ENCODE measurements around the gene RPRD2. TPM values are rescaled to one million over a fixed set of nuclear protein-coding genes. Genes with fewer than 3 reads are reported as not detected.
"Not testable (repeated sequence)": the region's sequence is repeated elsewhere in the genome, so short reads cannot be mapped to it uniquely, and the experiment has no call there.

The RPRD2 gene
- total RNA-seq, 1 donor from 2014 or later, result 33.2 TPM

DNA sequence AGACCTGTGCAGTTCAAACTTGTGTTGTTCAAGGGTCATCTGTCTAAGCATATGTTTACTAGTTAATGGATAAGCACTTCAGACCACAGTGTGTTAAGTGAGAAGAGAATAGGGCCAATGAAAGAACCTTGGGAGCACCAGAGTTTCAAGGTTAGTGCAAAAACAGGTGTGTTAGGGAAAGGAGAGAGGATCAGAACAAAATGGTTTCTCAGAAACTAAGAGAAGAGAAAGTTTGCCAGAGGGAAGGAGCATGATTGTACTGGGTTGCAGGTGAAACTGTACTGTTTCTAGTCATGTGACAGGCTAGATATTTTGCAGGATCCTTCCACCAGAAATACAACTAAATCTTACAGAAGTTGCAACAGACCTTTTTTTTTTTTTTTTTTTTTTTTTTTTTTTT, 23.3 kb downstream of the RPRD2 start:
- intact Hi-C loops (cut with micrococcal nuclease), result no loop called here

DNA sequence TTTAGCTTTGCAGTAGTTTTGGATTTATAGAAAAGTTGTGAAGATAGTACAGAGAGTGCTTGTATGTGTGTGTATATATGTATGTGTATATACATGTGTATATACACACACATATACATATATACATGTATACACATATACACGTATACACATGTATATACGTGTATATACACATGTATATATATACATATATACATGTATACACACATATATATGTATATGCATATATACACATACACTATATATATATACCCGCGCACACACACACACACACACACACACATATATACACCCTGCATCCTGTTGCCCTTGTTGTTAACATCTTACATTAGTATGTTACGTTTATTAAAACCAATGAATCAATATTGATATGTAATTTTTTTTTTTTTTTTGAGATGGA, 24.3 kb downstream of the RPRD2 start:
- intact Hi-C loops (cut with micrococcal nuclease), result no loop called here

DNA sequence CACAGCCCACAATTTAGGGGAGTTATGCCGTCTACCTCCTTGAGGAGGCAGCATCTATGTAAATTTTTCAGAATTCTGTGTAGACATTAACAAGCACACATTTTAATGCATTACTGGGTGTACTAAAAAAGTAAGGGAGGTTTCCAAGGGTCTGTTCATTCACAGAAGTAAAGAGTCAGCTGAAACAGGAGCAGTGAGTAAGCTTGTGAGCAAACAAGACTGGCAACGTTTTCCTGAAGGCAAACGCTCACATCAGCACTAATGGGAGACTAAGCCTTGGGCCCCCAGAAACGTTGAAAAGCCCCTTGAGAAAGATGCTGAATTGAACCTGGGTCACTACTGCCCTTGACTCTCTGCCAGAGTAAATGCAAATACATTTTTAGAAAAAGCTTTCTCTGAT, 25.7 kb downstream of the RPRD2 start:
- intact Hi-C loops (cut with micrococcal nuclease), result no loop called here

DNA sequence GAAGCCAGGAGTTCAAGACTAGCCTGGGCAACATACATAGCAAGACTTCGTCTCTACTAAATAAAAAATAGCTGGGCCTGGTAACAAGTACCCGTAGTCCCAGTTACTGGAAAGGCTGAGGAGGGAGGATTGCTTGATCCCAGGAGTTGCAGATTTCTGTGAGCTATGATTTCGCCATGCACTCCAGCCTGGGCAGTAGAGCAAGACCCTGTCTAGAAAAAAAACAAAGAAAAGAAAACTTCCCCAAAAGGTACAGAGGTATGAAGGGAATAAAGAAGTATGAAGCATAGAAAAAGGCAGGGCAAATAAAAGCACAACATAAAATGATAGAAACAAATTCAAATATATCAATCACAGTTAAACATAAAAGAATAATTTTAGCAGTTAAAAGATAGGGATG, 28.7 kb downstream of the RPRD2 start:
- intact Hi-C loops (cut with micrococcal nuclease), result no loop called here

DNA sequence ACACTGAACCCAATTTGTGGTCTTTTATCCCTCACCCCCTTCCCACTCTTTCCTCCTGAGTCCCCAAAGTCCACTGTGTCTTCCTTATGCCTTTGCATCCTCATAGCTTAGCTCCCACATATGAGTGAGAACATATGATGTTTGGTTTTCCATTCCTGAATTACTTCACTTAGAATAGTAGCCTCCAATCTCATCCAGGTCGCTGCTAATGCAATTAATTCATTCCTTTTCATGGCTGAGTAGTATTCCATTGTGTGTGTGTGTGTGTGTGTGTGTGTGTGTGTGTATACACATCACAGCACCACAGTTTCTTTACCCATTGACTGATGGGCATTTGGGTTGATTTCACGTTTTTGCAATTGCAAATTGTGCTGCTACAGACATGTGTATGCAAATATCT, 31.2 kb downstream of the RPRD2 start:
- intact Hi-C loops (cut with micrococcal nuclease), result not testable (repeated sequence)

DNA sequence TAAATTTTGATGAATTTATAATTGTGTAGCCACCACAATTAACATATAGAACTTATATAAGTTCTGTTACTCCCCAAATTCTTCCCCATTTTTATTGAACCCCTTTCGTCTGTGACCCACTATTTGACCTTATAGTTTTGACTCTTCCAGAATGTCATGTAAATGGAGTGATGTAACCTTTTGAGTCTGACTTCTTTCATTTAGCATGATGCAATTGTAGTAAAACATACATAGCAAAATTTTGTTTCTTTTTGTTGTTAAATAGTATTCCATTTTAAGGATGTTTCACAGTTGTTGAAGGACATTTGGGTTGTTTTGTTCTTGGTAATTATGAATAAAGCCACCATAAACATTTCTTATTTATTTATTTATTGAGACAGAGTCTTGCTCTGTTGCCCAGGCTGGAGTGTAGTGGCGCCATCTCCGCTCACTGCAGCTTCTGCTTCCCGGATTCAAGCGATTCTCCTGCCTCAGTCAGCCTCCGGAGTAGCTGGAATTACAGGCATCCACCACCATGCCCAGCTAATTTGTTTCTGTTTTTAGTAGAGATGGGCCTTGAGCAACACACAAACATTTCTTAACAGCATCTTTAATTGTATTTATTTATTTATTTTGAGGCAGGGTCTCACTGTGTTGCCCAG, 33.6 kb downstream of the RPRD2 start:
- intact Hi-C loops (cut with micrococcal nuclease), result no loop called here

DNA sequence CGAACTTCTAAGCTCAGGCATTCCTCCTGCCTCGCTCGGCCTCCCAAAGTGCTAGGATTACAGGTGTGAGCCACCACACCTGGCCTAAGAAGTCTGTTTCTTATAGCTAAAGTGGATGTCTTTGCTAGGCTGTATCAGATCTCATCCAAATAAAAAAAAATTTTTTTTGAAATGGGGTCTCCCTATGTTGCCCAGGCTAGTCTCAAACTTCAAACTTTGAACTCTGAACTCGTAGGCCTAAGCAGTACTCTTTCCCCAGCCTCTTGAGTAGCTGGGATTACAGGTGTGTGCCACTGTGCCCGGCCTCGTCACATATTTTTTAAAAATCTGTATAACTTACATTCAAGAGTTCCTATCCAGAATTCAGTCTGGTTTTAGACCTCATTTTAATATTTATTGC, 40.5 kb downstream of the RPRD2 start:
- intact Hi-C loops (cut with micrococcal nuclease), result no loop called here

DNA sequence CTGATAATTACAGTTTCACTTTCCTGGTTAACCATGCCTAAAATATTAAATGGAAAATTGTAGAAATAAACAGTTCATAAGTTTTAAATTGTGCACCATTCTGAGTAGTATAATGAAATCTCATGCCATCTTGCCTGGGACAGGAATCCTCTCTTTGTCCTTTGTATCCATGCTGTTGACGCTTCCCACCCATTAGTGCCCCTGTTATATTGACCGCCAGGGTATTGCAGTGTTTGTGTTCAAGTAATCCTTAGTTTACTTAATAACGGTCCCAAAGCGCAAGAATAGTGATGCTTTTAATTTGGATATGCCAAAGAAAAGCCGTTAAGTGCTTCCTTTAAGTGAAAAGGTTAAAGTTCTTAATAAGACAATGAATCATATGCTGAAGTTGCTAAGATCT, 41.7 kb downstream of the RPRD2 start:
- intact Hi-C loops (cut with micrococcal nuclease), result no loop called here

DNA sequence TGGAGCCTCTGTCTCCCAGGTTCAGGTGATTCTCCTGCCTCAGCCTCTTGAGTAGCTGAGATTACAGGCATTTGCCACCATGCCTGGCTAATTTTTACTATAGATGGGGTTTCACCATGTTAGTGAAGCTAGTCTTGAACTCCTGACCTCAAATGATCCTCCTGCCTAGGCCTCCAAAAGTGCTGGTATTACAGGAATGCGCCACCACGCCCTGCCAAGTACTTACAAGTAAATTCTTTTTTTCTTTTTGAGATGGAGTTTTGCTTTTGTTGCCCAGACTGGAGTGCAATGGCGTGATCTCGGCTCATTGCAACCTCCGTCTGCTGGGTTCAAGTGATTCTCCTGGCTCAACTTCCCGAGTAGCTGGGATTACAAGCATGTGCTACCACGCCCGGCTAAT, 42.5 kb downstream of the RPRD2 start:
- intact Hi-C loops (cut with micrococcal nuclease), result no loop called here

DNA sequence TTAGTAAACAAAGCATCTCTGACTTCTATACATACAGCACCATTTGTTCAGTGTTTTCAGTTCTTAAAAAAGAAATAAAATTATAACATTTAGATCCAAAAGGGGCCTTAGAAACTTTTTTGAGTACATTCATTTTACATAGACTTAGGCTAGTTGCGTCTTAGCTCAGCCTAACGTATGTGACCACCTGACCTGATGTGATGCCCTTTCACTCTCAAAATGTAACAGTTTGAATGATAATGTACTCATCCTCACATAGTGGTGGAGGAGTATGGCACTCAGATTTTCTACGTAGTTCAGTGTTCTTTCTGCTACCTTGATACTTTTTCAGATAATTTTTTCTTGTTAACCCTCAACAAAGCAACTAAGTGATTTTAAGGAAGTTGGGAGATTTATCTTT, 43.4 kb downstream of the RPRD2 start:
- intact Hi-C loops (cut with micrococcal nuclease), result no loop called here

DNA sequence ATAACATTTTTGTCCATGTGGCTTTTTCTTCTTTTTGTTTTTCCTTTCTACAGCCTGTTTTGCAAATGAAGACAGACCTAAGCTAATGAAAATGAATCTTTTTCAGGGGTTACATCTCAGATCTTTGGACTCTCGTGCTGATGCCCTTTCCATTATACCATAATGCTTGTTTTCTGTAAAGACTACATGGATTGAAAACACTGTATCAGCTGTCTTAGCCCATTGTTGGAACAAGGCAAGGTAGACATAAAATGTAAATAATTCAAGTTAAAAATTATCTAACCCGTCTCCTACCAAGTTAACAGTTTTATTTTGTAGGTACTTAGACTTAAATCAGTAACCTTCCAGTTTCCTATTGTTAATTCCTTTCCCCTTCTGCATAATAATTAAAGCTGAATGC, 44.9 kb downstream of the RPRD2 start:
- intact Hi-C loops (cut with micrococcal nuclease), result no loop called here

DNA sequence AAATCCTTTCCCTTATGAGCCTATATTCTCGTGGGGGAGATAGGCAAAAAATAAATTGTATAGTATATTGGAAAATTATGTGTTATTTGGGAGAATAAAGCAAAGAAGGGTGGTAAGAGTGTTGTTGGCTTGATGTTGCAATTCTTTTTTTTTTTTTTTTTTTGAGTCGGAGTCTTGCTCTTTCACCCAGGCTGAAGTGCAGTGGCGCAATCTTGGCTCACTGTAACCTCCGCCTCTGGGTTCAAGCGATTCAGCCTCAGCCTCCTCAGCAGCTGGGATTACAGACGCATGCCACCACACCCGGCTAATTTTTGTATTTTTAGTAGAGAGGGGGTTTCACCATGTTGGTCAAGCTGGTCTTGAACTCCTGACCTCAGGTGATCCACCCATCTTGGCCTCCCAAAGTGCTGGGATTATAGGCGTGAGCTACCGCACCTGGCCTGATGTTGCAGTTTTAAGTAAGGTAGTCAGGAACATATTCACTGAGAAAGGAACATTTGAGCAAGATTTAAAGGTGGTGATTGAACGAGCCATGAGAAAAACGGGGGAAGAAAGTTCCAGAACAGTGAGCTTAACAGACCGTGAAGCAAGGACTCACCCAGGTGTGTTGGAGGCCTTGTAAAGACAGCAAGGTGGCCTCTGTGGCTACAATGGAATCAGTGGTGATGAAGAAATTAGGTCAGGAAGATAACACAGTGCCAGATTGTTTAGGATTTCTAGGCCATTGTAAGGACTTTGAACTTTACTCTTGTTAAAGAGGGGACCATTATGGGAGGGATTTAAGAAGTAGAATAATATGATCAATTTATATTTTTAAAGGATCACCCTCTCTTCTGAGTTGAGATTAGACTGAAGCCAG, 45.8 kb downstream of the RPRD2 start:
- intact Hi-C loops (cut with micrococcal nuclease), result no loop called here

DNA sequence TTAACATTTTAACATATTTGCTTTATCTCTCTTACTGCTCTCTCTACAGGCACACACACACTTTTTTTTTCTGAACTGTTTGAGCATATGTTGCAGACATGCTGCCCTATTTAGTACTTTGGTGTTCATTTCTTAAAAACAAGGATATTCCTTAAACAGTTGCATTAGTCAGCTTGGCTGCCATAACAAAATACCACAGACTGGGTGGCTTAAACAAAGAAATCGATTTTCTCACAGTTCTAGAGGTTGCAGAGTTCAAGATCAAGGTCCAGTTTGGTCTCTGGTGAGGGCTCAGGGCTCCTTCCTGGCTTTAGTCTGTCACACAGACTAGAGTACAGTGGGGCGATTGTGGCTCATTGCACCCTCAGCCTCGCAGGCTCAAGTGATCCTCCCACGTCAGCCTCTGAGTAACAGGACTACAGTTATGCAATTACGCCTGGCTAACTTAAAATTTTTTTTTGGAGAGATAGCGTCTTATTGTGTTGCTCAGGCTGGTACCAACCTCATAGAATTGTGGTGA, 46.7 kb downstream of the RPRD2 start:
- intact Hi-C loops (cut with micrococcal nuclease), result no loop called here

DNA sequence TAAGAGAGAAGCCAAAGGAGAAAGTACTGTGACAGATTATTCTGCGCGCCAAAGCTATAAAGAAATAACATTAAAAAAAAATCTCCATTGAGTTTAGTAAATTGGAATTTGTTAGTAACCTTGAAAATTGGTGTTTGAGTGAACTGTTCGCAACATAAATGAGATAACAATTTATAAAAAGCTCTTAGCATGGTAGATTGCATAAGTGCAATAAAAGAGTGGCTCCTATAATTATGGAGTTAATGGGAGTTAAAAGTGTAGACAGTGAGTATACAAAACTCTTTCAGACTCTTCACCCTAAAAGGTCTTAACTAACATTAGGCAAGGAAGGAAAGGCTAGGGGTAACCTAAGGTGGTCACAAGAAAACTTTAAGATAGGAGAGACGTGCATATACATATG, 50.6 kb downstream of the RPRD2 start:
- intact Hi-C loops (cut with micrococcal nuclease), result no loop called here

DNA sequence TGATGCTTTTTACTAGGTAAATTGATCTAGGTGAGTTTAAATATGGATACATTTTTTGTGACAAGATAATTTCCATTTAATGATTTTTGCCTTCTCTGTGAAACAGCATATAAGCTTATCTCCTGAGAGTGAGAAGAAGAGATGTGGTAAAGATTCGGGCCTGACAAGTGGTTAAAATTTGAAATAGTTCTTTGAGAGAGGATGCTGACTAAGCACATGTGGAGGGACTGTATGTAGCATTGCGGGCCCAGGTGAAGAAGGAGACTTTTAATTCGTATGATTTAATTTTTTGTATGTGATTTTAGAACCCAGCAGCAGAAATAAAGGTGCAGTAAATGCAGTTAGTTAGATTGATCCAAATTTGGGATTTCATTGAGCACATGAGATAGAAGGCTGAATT, 51.9 kb downstream of the RPRD2 start:
- intact Hi-C loops (cut with micrococcal nuclease), result no loop called here

DNA sequence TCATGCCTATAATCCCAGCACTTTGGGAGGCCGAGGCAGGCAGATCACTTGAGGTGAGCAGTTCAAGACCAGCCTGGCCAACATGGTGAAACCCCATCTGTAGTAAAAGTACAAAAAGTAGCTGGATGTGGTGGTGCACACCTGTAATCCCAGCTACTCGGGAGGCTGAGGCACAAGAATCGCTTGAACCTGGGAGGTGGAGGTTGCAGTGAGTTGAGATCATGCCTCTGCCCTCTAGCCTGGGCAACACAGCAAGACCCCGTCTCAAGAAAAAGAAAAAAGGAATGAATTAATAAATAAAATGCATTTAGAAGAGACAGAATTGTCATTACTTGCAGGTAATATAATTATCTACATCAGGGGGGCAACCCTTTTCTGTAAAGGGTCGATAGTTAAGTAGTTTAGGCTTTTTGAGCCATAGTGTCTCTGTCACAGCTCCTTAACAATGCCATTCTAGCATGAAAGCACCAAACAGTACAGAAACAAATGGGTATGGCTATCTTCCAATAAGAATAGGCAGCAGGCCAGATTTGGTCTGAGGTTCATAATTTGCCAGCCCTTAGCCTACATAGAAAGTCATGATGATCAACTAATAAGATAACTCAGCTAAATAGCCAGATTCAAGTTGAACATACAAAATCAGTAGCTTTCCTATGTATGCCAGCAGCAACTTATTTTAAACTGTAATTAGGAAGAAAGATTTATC, 56.8 kb downstream of the RPRD2 start:
- intact Hi-C loops (cut with micrococcal nuclease), result no loop called here

DNA sequence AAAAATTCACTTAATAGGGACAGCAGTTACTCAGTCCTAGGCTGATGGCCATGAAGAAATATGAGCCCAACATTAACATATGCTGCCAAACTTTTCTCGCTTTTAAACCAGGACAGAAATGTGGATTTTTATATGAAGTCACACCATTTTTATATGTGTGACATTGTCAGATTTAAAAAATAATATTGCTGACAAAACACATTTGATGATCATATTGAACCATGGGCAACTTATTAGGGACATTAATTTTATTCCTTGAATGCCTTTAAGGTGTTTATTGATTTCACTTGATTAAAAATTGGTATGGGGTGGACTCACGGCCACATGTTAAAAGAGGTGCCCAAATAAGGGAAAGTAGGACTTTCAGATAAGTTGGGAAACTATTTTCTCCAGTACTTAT, 58.6 kb downstream of the RPRD2 start:
- intact Hi-C loops (cut with micrococcal nuclease), result no loop called here

DNA sequence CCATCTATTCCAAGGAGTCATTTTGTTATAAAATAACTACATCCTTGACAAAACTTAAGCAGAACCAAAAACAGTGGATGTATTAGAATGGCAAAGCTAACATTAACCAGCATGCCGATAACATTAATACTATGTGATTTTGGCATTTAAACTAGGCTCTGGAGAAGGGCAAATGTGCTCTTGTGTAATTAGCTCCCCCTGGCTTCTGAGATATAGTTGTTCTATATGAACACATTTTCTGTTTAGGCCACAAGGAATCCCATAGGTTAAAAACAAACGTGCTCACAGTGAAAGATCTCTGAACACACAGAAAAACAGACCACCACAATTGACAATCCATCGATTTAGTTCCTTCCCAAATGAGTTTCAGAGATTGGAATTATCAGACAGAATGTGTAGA, 65.9 kb downstream of the RPRD2 start:
- intact Hi-C loops (cut with micrococcal nuclease), result loop anchor here (2.0 kb wide), 1 partner anchor 175 kb away; no protein-coding TSS in a partner anchor

DNA sequence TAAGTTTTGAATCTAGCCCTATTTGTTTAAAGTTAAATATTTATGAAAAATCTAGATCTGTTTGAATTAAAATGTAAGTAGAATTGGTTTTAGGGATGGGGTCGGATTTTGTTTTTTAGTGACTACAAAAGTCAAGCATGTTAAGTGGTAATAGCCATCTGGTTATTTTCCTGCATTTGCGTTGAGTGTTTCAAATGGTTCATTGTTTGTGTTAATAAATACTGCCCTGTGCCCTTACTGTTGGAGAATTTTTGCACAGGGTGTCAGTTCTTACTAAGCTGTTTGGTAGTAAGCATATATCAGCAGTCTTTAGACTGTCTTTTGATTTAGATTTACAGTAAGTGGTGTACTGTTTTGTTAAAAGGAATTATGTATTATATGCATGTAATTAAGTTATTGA, 77.2 kb downstream of the RPRD2 start:
- intact Hi-C loops (cut with micrococcal nuclease), result no loop called here

DNA sequence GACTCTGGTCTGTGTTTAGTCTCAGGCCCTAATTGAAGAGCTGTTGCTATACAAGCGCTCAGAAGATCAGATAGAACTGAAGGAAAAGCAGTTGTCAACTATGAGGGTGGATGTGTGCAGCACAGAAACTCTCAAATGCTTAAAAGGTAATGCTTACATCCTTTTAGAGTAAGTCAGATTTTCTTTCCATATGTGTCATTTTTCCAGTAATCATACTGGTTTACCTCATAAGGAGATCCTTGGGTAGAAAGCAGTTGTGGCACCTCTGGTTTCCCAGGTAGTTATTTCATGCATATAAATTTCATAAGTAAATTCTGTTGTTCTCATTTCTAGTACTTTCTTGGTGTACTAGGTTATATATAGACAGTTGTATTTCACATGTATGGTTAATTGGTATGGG, 80.3 kb downstream of the RPRD2 start:
- intact Hi-C loops (cut with micrococcal nuclease), result no loop called here

DNA sequence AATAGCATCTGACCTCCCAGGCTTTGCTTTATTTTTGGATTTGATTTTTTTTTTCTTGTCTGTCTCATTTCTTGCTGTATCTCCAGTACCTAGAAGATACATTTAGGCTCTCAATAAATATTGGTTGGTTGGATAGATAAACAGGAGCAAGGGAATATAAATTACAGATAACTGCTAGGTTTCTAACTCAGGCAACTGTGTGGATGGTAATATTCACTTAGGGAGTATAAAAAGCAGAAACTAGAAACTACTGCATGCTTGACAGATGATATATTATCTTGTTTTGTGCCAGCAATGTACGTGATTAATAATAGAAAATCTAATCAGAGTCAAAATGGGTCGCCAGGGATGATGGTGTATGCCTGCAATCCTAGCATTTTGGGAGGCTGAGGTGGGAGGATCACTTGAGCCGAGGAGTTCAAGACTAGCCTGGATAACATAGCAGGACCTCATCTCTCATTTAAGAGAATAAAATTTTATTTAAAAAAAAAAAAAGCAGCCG, 92.2 kb downstream of the RPRD2 start:
- intact Hi-C loops (cut with micrococcal nuclease), result no loop called here

DNA sequence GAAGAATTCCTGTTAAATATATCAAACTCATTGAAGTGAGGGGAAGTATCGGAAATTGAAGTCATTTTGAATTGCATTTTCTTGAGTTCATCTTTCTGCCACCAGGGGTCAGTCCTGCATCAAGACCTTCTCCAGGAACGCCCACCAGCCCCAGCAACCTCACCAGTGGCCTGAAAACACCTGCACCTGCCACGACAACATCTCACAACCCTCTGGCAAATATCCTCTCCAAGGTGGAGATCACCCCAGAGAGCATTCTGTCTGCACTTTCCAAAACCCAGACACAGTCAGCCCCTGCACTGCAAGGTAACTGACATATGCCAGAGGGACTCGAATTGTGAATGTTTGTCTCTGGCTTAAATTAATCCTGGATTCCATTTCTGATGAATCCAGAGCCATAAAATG, 100.5 kb downstream of the RPRD2 start:
- intact Hi-C loops (cut with micrococcal nuclease), result loop anchor here (1.0 to 5.0 kb wide), 2 partner anchors 51 to 68 kb away; partner anchors contain the start of gene FALEC

All from T-helper 2 cell treated with Interferon-gamma antibody and Interleukin-4, amounts not matched to agents 100 ng/mL and 5 ng/mL, for 36 hours (primary cell).